Kidney epithelial cell (primary cell): ENCODE results near the gene MLST8. TPM values are rescaled to one million over a fixed set of nuclear protein-coding genes. Genes with fewer than 3 reads are reported as not detected.

ENCODE experiments used
- DNase-seq: peaks from one replicate; pipeline ENCODE4 v3.0.0-alpha.2; 2010; ENCODE audit warnings: low read depth
- H3K27me3 ChIP-seq: 2 replicates; pipeline ENCODE4 v1.6.0; 2011; ENCODE audit warnings: low read length; ENCODE audit not compliant: control insufficient read depth, insufficient read depth
- H3K36me3 ChIP-seq: 2 replicates; pipeline ENCODE4 v1.5.1; 2011; ENCODE audit warnings: low read length; ENCODE audit not compliant: control insufficient read depth, insufficient read depth
- H3K4me3 ChIP-seq: 2 replicates; pipeline ENCODE4 v1.5.1; 2011; ENCODE audit warnings: low read depth, mild to moderate bottlenecking, control low read depth, low read length
- total RNA-seq: library from RNA; depleted of rRNA; stranded (reverse); fragments of >200 nt; gene quantifications from 2 replicates; pipeline ENCODE4 v1.2.3, GENCODE V29; 2015
- TF ChIP-seq, protein P1 (sequence below): IDR thresholded peaks from 2 replicates; pipeline ENCODE4 v1.5.1; 2011; ENCODE audit warnings: mild to moderate bottlenecking, moderate library complexity, low read length, control low read depth, inconsistent platforms; ENCODE audit not compliant: insufficient read depth, poor library complexity, severe bottlenecking

The MLST8 gene
- total RNA-seq, 1 donor from 2014 or later, result 77.2 TPM

DNA sequence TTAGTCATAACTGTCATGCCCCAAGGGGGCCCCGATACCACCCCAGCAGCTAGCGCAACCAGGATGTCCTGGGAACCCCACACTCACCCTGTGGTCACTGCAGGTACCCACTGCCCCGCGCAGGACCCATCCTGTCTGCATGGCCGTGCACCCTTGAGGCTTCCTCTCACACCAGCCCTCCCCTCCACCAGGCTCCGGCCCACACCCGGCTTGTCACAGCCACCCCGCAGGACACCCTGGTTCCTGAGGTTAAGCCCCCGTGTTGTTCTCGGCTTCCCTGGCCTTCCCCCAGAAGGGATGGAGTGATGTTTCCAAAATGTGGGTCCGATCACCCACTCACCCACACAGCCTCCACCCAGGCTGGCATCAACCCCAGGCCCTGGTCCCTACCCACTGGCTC lies 38.5 kb downstream of the MLST8 start:
- H3K4me3 ChIP-seq, result no peak overlapping the region
- TF ChIP-seq, protein P1, sequence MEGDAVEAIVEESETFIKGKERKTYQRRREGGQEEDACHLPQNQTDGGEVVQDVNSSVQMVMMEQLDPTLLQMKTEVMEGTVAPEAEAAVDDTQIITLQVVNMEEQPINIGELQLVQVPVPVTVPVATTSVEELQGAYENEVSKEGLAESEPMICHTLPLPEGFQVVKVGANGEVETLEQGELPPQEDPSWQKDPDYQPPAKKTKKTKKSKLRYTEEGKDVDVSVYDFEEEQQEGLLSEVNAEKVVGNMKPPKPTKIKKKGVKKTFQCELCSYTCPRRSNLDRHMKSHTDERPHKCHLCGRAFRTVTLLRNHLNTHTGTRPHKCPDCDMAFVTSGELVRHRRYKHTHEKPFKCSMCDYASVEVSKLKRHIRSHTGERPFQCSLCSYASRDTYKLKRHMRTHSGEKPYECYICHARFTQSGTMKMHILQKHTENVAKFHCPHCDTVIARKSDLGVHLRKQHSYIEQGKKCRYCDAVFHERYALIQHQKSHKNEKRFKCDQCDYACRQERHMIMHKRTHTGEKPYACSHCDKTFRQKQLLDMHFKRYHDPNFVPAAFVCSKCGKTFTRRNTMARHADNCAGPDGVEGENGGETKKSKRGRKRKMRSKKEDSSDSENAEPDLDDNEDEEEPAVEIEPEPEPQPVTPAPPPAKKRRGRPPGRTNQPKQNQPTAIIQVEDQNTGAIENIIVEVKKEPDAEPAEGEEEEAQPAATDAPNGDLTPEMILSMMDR, result no peak
- no peaks in the 10 kb centered on the region for H3K27me3 ChIP-seq
- DNase-seq, result no peak
- peaks cover 5% of the 10 kb centered on the region for H3K36me3 ChIP-seq

DNA sequence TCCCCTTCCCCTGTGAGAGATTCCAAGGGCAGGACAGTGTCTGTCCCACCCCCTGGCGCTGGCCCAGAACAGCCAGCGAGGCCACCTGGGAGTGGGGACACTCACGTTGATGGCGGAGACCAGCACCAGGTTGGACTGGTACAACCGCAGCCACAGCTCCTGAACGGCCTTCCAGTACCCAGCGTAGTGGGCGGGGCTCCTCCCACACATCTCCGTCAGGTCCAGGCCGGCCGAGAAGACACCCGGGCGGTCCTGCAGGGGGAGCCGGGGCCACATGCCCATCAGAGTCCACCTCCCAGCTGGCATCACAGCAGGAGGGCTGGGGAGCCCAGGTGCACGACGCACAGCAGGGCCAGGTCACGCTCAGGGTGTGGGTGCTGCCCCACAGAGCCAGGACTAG lies 39.0 kb downstream of the MLST8 start:
- Histone ChIP-seq H3K4me3 (no peak overlapping the region), H3K27me3 (no peaks in the 10 kb centered on the region), H3K36me3 (peaks cover 5% of the 10 kb centered on the region)
- TF ChIP-seq, protein P1, result no peak
- no peak for DNase-seq

DNA sequence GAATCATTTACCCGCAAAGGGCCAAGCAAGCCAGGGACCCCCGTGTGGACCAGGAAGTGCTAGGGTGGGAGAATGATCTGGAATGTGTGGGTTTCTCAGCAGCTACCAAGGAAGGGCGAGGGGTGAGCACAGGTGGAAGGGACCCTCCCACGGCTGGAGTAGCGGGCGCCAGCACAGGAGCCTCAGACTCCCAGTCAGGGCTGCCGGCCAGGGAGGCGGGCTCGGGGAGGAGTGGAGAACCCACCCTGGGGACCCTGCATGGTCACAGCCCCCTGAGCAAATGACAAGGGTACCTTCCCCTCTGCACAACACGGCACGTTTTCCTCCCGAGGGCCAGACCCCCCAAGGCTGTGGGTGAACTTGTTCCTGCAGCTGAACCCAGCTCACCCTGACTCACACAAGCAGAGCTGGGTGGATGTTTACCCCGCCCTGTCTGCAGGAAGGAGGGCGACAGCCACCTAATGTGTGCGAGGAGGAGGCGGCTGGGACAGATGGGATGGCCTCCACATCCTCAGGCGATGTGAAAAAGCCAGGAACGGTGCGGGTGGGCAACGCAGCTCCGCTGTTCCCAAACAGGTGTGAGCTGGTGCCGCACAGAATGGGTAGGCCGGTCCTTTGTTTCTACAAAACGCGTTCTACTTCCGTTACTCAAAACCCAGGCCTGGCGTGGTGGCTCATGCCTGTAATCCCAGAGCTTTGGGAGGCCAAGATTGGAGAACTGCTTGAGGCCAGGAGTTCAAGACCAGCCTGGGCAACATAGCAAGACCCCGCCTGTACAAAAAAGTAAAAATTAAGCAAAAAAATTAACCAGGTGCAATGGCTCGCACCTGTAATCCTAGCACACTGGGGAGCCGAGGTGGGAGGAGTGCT lies 39.9 kb downstream of the MLST8 start:
- DNase-seq, result no peak
- TF ChIP-seq, protein P1, result no peak
- Histone ChIP-seq H3K36me3 (peaks cover 5% of the 10 kb centered on the region), H3K27me3 (no peaks in the 10 kb centered on the region), H3K4me3 (no peak overlapping the region)

DNA sequence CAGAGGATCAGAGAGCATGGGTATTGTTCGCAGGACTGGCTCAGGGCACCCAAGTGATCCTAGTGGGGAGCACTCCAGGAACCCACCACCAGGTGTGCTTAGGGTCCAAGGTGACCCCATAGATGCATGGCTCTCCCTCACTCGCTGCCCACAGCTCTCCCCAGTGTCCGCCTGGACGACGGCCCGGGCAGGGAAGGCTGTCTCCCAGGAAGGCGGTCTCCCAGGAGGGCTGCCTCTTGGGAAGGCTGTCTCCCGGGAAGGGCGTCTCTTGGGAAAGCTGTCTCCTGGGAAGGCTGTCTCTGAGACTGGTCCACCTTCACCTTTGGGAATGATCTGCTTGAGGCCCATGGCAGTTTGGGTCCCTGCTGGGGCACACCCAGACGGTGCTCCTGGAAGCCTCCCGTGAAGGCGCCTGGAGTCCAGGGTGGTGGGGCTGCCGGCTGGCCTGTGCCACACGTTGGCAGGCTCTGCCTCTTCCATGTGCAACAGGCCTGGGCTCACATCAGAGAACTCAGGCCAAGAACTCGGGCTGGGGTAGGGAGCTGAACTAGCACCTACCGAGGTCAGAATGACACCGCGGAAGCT lies 41.1 kb downstream of the MLST8 start:
- TF ChIP-seq, protein P1, result no peak
- DNase-seq, result no peak
- H3K4me3 ChIP-seq, result no peak overlapping the region
- H3K27me3 ChIP-seq, result no peaks in the 10 kb centered on the region
- H3K36me3 ChIP-seq, result peaks cover 5% of the 10 kb centered on the region

DNA sequence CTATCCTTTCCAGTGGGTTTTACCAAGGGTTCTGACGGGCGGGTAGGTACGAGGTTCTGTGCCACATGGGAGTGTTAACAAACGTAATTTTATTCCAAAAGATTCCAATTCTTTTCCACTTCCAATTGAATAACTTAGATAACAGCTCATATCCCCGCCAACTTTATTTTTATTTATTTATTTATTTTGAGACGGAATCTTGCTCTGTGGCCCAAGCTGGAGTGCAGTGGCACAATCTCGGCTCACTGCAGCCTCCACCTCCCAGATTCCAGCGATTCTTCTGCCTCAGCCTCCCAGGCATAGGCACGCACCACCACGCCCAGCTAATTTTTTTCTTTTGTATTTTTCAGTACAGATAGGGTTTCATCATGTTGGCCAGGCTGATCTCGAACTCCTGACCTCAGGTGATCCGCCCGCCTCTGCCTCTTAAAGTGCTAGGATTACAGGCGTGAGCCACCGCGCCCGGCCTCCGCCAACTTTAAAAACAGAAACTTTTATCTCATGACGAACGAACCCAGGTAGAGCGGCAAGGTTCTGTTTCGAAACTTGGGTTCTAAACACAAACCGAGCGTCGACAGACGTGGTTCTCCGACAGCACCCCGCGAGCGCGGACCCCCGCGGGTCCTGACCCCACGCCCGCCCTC lies 45.5 kb downstream of the MLST8 start:
- Histone ChIP-seq H3K4me3 (peak overlapping the region; percentile 52), H3K36me3 (no peaks in the 10 kb centered on the region), H3K27me3 (no peaks in the 10 kb centered on the region)
- TF ChIP-seq, protein P1, result no peak
- DNase-seq, result no peak
